ENCODE measurements around the gene KSR1. TPM values are rescaled to one million over a fixed set of nuclear protein-coding genes. Genes with fewer than 3 reads are reported as not detected.

The KSR1 gene
- total RNA-seq, 2 donors from 2014 or later, result 99.9 to 142 TPM

DNA sequence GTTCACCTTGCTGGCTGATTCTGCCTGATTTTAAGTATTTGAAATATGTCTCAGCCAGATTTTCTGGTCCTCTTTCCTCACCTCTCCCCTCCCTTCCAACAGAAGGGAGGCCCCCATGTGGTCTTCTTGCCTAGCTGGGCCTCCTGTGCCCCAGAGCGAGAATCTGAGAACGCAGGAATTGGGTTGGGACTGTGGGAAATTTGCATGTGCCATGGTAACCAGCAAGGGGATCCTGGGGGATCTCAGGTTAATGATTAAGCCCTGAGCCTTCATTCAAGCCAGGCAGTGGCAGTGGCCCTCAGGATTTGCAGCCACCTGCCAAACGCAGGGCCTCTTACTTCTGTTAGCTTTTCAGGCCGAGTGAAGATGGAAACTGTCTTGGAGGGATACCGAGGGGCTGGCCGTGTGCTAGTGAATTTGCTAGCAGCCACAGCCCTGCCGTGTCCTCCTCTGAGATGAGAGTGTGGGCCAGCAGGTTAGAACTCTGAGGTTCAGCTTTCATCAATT lies 40.2 kb downstream of the KSR1 start:
- TF ChIP-seq POLR2A (IDR thresholded peaks at IDR 0.05), result peak; percentile 48 to 90 (median 71)
- TF ChIP-seq, protein P1, sequence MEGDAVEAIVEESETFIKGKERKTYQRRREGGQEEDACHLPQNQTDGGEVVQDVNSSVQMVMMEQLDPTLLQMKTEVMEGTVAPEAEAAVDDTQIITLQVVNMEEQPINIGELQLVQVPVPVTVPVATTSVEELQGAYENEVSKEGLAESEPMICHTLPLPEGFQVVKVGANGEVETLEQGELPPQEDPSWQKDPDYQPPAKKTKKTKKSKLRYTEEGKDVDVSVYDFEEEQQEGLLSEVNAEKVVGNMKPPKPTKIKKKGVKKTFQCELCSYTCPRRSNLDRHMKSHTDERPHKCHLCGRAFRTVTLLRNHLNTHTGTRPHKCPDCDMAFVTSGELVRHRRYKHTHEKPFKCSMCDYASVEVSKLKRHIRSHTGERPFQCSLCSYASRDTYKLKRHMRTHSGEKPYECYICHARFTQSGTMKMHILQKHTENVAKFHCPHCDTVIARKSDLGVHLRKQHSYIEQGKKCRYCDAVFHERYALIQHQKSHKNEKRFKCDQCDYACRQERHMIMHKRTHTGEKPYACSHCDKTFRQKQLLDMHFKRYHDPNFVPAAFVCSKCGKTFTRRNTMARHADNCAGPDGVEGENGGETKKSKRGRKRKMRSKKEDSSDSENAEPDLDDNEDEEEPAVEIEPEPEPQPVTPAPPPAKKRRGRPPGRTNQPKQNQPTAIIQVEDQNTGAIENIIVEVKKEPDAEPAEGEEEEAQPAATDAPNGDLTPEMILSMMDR (IDR thresholded peaks at IDR 0.05), result peak in 1 of 7 experiments; percentile 15
- H3K4me1 ChIP-seq, result peaks cover 88% of the 10 kb centered on the region
- no peaks in the 10 kb centered on the region for H3K27me3 ChIP-seq
- ATAC-seq, result peak; percentile 65
- no peaks in the 10 kb centered on the region for H3K9me3 ChIP-seq
- intact Hi-C loops (cut with DNase I), result no loop called here
- WGBS, 2 donors, result 7 to 14% methylated on average over 7 of the region's 7 CpGs
- H3K27ac ChIP-seq, result peak overlapping the region; percentile 94 to 99 (median 97)
- no peak overlapping the region for H3K4me3 ChIP-seq
- no peaks in the 10 kb centered on the region for H3K36me3 ChIP-seq (replicated peaks in 1 of 2; ENCODE audit: insufficient read depth in 1 of 2, low read depth in 2 of 2)
- peak; percentile 82 to 94 (median 88) for DNase-seq

DNA sequence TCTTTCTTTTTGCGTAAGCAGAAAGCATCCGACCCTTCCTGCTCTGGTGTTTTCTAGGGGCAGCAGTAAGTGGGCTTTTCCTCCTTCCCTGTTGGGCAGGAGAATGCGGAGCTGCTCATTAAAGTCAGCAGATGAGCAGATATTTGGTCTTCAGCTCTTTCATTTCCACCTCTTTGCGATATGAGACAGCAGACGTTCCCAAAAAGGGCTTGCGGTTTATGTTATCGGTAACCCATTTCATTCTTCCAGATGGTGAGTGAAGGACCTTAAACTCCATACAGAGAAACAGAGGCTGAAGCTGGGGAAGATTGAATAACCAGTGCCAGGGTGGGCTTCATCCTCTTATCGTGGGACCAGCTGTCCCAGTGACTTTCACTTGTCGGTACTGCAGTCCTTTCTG lies 40.7 kb downstream of the KSR1 start:
- Histone ChIP-seq H3K36me3 (replicated peaks in 1 of 2; ENCODE audit: insufficient read depth in 1 of 2, low read depth in 2 of 2) (no peaks in the 10 kb centered on the region), H3K4me3 (no peak overlapping the region), H3K4me1 (peaks cover 86% of the 10 kb centered on the region), H3K27ac (peak overlapping the region; percentile 94 to 99 (median 97)), H3K27me3 (no peaks in the 10 kb centered on the region), H3K9me3 (no peaks in the 10 kb centered on the region)
- TF ChIP-seq, protein P1 (IDR thresholded peaks at IDR 0.05), result no peak
- no peak for TF ChIP-seq POLR2A (IDR thresholded peaks at IDR 0.05)
- ATAC-seq (no peak), DNase-seq (no peak)
- intact Hi-C loops (cut with DNase I), result no loop called here
- 20 to 32% methylated on average over 9 of the region's 9 CpGs for WGBS, 2 donors

DNA sequence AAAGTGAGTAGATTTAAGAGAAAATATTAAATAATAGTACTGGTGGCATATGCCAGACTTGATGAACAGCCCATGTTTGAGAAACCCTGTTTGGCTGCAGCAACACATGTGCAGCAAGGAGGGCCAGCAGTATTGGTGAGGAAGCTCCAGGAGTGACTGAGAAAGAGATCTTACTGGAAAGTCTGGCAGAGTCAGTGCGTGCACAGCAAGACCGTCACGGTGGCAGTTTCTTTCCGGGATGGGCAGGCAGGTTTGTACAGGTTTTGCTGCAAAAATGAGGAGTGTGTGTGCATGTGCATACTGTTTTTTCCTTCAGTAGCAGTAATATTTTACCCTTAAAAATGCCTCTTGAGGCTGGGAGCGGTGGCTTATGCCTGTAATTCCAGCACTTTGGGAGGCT lies 41.4 kb downstream of the KSR1 start:
- intact Hi-C loops (cut with DNase I), result no loop called here
- DNase-seq (no peak), ATAC-seq (no peak)
- peak overlapping the region in 3 of 4 donors; percentile 94 to 99 (median 96) for H3K27ac ChIP-seq
- no peaks in the 10 kb centered on the region for H3K9me3 ChIP-seq
- no peak overlapping the region for H3K4me3 ChIP-seq
- H3K36me3 ChIP-seq (replicated peaks in 1 of 2; ENCODE audit: insufficient read depth in 1 of 2, low read depth in 2 of 2), result no peaks in the 10 kb centered on the region
- WGBS, 2 donors, result 32 to 38% methylated on average over 5 of the region's 5 CpGs
- no peaks in the 10 kb centered on the region for H3K27me3 ChIP-seq
- TF ChIP-seq, protein P1 (IDR thresholded peaks at IDR 0.05), result no peak
- no peak for TF ChIP-seq POLR2A (IDR thresholded peaks at IDR 0.05)
- H3K4me1 ChIP-seq, result peaks cover 86% of the 10 kb centered on the region

DNA sequence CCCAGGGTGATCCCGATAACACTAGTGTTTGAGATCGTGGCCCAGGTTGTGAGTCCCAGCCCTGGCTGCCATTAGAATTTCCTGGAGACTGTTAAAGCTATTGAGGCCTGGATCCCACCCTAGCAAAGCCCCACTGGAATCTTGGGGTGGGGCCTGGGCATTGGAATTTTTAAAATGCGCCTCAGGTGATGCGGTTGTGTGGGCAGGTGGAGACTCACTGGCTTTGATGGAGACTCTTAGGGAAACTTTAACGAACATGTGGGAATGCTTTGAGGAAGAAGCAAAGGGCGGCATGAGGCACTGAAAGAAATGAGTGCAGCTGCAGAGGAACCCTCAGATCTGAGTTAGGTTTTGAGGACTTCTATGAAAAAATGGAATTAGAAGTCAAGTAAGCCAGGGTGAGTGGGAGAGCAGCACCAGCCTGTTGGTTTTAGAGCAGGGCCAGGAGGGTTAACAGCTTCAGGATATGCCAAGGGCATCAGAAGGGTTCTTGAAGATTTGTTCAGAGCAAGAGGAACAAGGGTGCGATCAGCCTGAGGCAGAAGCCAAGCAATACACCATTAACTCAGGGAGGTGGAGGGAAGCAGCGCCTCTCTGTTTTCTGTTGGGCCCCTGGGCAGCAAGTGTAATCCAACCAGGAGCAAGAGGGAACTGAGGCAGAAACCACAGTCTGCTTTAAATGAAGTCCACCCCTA lies 42.5 kb downstream of the KSR1 start:
- DNase-seq (no peak), ATAC-seq (no peak)
- H3K27me3 ChIP-seq, result no peaks in the 10 kb centered on the region
- H3K27ac ChIP-seq, result peak overlapping the region in 3 of 4 donors; percentile 54 to 99 (median 94)
- intact Hi-C loops (cut with DNase I), result no loop called here
- H3K4me1 ChIP-seq, result peaks cover 86% of the 10 kb centered on the region
- no peak overlapping the region for H3K4me3 ChIP-seq
- H3K36me3 ChIP-seq (replicated peaks in 1 of 2; ENCODE audit: insufficient read depth in 1 of 2, low read depth in 2 of 2), result no peaks in the 10 kb centered on the region
- no peak for TF ChIP-seq POLR2A (IDR thresholded peaks at IDR 0.05)
- TF ChIP-seq, protein P1 (IDR thresholded peaks at IDR 0.05), result no peak
- no peaks in the 10 kb centered on the region for H3K9me3 ChIP-seq
- 61 to 73% methylated on average over 8 of the region's 8 CpGs for WGBS, 2 donors
